ENCODE data around the gene CDK5R2.
A peak's percentile ranks its signal among the peaks of the same experiment; 100 is the strongest.

Gene CDK5R2

GRCh38 chr2:219010162-219010756 is 50.8 kb downstream of the CDK5R2 start:
- peak in 2 of 3 experiments; percentile 27 to 34 for TF ChIP-seq CTCF (IDR thresholded peaks at IDR 0.05; ENCODE audit: unreplicated experiment in 3 of 3)
- no peak overlapping the region for H3K27ac Mint-ChIP-seq
- peaks cover 94% of the 10 kb centered on the region for H3K27me3 Mint-ChIP-seq (ENCODE audit: low read depth)
- no peaks in the 10 kb centered on the region for H3K4me1 Mint-ChIP-seq
- H3K36me3 Mint-ChIP-seq (ENCODE audit: low read depth): no peaks in the 10 kb centered on the region
- H3K9me3 Mint-ChIP-seq: no peaks in the 10 kb centered on the region
- no peak overlapping the region for H3K4me3 Mint-ChIP-seq

DNA sequence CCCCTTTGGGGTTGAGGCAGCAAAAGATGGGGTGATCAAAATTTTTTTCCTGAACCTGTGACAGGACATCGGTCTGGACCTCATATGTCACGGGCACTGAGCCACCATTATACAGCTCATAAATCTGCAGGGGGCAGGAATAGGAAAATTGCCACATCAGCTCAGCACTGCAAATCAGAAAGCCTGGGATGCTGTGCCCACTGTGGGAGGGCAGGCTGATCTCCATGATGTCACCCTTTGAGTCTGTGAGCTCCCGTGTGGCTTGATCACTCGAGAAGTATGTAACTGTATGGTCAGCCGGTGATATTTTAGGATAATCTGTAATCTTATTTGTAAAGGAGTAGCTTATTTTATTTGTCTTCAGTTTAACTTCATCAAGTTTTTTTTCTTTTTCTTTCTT is 51.4 kb downstream of the CDK5R2 start:
- Mint-ChIP-seq H3K27ac (no peak overlapping the region), H3K27me3 (ENCODE audit: low read depth) (peaks cover 94% of the 10 kb centered on the region), H3K4me3 (no peak overlapping the region), H3K4me1 (no peaks in the 10 kb centered on the region), H3K9me3 (no peaks in the 10 kb centered on the region), H3K36me3 (ENCODE audit: low read depth) (no peaks in the 10 kb centered on the region)
- no peak for TF ChIP-seq CTCF (IDR thresholded peaks at IDR 0.05; ENCODE audit: unreplicated experiment in 3 of 3)

Measured in nephron (organoid).